ENCODE measurements around the gene DUSP2. TPM values are rescaled to one million over a fixed set of nuclear protein-coding genes. Genes with fewer than 3 reads are reported as not detected.

The DUSP2 gene
- total RNA-seq, 4 donors from 2014 or later: 0.23 to 5.4 (median 0.40) TPM; not detected in 1

DNA sequence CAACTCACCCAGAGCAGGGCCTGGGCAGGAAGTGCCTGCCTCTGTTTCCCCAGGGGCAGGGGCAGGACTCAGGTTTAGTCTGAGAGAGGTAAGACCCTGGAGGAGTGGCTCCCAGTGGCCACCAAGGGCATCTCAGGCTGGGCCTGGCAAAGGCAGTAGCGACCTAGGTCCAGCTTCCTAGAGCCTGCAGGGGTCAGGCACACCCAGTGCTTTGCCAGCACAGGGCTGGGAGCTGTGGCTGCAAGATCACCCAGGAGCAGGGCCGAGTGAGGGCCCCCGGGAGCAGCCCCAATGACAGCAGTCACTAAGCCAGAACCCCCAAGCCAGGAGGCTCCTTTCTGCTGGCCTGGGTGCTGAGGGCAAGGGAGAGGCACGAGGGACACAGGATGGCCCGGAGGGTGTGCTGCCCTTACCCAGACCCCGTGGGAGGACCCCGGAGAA lies 8.8 kb upstream of the DUSP2 start:
- Histone ChIP-seq H3K4me3 (no peak overlapping the region), H3K4me1 (no peaks in the 10 kb centered on the region), H3K9me3 (no peaks in the 10 kb centered on the region), H3K27me3 (peaks cover 10% of the 10 kb centered on the region), H3K36me3 (no peaks in the 10 kb centered on the region), H3K27ac (no peak overlapping the region)
- WGBS, 2 donors (ENCODE audit: low coverage in 1 of 2): 83% methylated on average over 4 of the region's 7 CpGs; no CpG with 5 or more reads in 1 of the 2 donors
- ATAC-seq: no peak
- TF ChIP-seq EP300 (IDR thresholded peaks at IDR 0.05): no peak
- TF ChIP-seq, protein P1, sequence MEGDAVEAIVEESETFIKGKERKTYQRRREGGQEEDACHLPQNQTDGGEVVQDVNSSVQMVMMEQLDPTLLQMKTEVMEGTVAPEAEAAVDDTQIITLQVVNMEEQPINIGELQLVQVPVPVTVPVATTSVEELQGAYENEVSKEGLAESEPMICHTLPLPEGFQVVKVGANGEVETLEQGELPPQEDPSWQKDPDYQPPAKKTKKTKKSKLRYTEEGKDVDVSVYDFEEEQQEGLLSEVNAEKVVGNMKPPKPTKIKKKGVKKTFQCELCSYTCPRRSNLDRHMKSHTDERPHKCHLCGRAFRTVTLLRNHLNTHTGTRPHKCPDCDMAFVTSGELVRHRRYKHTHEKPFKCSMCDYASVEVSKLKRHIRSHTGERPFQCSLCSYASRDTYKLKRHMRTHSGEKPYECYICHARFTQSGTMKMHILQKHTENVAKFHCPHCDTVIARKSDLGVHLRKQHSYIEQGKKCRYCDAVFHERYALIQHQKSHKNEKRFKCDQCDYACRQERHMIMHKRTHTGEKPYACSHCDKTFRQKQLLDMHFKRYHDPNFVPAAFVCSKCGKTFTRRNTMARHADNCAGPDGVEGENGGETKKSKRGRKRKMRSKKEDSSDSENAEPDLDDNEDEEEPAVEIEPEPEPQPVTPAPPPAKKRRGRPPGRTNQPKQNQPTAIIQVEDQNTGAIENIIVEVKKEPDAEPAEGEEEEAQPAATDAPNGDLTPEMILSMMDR (IDR thresholded peaks at IDR 0.05): no peak
- TF ChIP-seq POLR2A (IDR thresholded peaks at IDR 0.05): no peak
- no peak for TF ChIP-seq POLR2AphosphoS5 (IDR thresholded peaks at IDR 0.05)

DNA sequence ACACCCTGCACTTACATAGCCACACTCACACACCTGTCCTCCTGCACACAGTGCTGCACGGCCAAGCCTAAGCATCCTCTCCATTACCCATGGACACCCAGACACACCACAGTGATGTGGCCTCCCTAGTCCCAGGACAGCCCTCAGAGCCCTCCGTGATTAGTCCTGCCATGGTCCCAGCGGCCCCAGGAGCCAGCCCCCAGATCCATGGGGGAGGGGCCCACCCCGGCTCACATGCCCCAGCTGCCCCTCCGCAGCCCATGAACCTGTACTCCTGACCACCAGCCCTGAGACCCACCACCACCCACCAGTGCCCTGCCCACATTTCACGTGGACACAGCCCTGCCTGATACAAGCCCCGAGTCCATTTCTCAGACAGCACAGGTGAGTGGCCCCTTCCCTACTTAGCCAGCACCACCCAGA lies 8.1 kb upstream of the DUSP2 start:
- peaks cover 10% of the 10 kb centered on the region for H3K27me3 ChIP-seq
- H3K4me3 ChIP-seq: no peak overlapping the region
- no peaks in the 10 kb centered on the region for H3K9me3 ChIP-seq
- no peak for ATAC-seq
- peaks cover 0 to 6% (median 0%) of the 10 kb centered on the region in 3 donors for H3K4me1 ChIP-seq
- TF ChIP-seq, protein P1 (IDR thresholded peaks at IDR 0.05): no peak
- TF ChIP-seq POLR2A (IDR thresholded peaks at IDR 0.05) (no peak), EP300 (IDR thresholded peaks at IDR 0.05) (no peak), POLR2AphosphoS5 (IDR thresholded peaks at IDR 0.05) (no peak)
- WGBS, 2 donors (ENCODE audit: low coverage in 1 of 2): 100% methylated on average over 1 of the region's 7 CpGs; no CpG with 5 or more reads in 1 of the 2 donors
- H3K27ac ChIP-seq: no peak overlapping the region
- no peaks in the 10 kb centered on the region for H3K36me3 ChIP-seq

DNA sequence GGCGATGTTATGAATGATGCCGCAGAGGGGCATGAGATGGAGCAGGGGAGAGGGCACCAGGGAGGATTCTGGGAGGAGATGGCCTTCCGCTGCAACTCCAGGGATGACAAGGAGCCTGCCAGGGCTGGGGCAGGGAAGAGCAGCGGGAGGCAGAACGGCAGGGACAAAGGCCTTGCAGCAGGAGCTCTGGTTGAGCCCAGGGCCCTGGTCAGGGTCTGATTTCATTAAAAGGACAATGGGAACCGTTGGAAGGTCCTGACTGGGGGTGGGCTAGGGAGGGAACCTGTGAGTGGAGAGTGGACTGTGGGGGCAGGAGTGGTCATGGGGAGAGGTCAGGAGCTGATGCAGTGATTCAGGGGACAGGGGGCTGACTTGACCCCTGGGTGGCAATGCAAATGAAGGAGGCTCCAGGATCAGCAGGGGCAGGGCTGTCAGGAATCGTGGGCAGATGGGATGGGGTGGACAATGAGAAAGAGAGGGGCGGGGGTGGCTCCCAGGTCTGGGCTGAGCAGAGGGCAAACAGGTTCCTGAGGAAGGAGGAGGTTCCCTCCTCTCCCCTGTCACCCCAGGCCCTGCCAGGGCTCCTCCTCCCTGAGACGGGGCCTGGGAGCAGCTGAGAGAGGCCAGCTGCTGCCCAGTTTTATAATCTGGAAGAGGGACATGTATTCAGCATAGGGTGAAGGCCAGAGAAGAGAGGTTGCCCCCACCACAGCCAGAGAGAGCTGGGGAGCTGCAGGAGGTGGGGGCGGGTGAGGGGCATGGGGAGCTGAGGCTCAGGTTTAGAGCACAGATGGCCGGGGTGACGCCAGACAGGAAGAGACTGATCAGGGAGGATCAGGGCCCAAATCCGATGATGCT lies 7.3 kb upstream of the DUSP2 start:
- Histone ChIP-seq H3K27me3 (peaks cover 10% of the 10 kb centered on the region), H3K4me1 (peaks cover 0 to 11% (median 0%) of the 10 kb centered on the region in 3 donors), H3K27ac (no peak overlapping the region), H3K9me3 (no peaks in the 10 kb centered on the region), H3K4me3 (no peak overlapping the region), H3K36me3 (no peaks in the 10 kb centered on the region)
- TF ChIP-seq, protein P1 (IDR thresholded peaks at IDR 0.05): no peak
- no peak for TF ChIP-seq POLR2AphosphoS5 (IDR thresholded peaks at IDR 0.05)
- TF ChIP-seq EP300 (IDR thresholded peaks at IDR 0.05): no peak
- no peak for TF ChIP-seq POLR2A (IDR thresholded peaks at IDR 0.05)
- 75 to 77% methylated on average over 2 to 8 of the region's 13 CpGs for WGBS, 2 donors (ENCODE audit: low coverage in 1 of 2)
- no peak for ATAC-seq

DNA sequence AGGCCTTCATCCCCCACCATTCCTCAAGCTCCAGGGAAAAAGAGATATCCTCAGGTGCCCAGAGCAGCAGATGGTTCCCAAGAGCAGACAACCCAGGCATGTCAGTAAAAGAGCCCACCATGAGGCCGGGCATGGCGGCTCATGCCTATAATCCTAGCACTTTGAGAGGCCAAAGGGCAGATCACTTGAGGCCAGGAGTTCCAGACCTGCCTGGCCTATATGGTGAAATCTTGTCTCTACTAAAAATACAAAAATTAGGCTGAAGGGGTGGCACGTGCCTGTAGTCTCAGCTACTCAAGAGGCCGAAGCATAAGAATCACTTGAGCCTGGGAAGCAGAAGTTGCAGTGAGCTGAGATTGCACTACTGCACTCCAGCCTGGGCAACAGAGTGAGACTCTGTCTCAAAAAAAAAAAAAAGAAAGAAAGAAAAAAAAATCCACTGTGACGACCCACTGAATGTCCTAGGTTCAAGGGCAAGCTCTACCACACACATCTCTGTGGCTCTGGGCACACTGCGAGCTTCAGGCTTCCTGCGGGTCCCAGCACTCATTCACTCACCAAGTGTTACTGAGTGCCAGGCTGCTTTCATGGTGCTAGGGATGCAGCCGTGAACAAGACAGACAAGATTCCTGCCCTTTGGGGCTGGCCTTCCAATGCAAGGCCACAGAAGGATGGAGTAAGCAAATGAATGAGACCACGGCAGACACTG lies 6.5 kb upstream of the DUSP2 start:
- ATAC-seq: no peak
- TF ChIP-seq POLR2A (IDR thresholded peaks at IDR 0.05) (no peak), POLR2AphosphoS5 (IDR thresholded peaks at IDR 0.05) (no peak), EP300 (IDR thresholded peaks at IDR 0.05) (no peak)
- TF ChIP-seq, protein P1 (IDR thresholded peaks at IDR 0.05): no peak
- WGBS, 2 donors (ENCODE audit: low coverage in 1 of 2): 75 to 100% methylated on average over 2 to 5 of the region's 9 CpGs
- H3K27ac ChIP-seq: no peak overlapping the region
- H3K36me3 ChIP-seq: no peaks in the 10 kb centered on the region
- no peak overlapping the region for H3K4me3 ChIP-seq
- peaks cover 0 to 15% (median 0%) of the 10 kb centered on the region in 3 donors for H3K4me1 ChIP-seq
- H3K9me3 ChIP-seq: no peaks in the 10 kb centered on the region
- peaks cover 4% of the 10 kb centered on the region for H3K27me3 ChIP-seq
